RWPE2 (cell line): ENCODE data around the gene TMEM54.

Experiments used
- ATAC-seq: fragments of 200-7000 bp; cut with Tn5 transposase; 3 replicates; pipeline ENCODE4 v1.9.1; 2021; ENCODE audit warnings: low read depth
- DNase-seq: peaks from one replicate; pipeline ENCODE4 v3.0.0-alpha.2; 2020; ENCODE audit warnings: low spot score
- H3K27ac ChIP-seq: fragments of 450-650 bp; 2 replicates; pipeline ENCODE4 v1.5.1; 2017; ENCODE audit warnings: mild to moderate bottlenecking; ENCODE audit not compliant: poor library complexity, severe bottlenecking
- H3K27me3 ChIP-seq: fragments of 250-450 bp; sonication (Bioruptor Pico); 2 replicates; pipeline ENCODE4 v1.5.1; 2021; ENCODE audit warnings: mild to moderate bottlenecking, moderate library complexity; ENCODE audit not compliant: insufficient read depth, poor library complexity, severe bottlenecking
- H3K36me3 ChIP-seq: fragments of 250-450 bp; sonication (Bioruptor Pico); 2 replicates; pipeline ENCODE4 v1.5.1; 2020; ENCODE audit warnings: low read depth, mild to moderate bottlenecking, moderate library complexity
- H3K4me1 ChIP-seq: fragments of 250-450 bp; sonication (Bioruptor Pico); 2 replicates; pipeline ENCODE4 v1.5.1; 2021; ENCODE audit warnings: mild to moderate bottlenecking, moderate library complexity; ENCODE audit not compliant: insufficient read depth, poor library complexity, severe bottlenecking
- H3K4me3 ChIP-seq: fragments of 250-450 bp; sonication (Bioruptor Pico); 2 replicates; pipeline ENCODE4 v1.5.1; 2021; ENCODE audit warnings: mild to moderate bottlenecking, moderate library complexity; ENCODE audit not compliant: severe bottlenecking
- H3K9me3 ChIP-seq: fragments of 250-450 bp; sonication (Bioruptor Pico); 2 replicates; pipeline ENCODE4 v1.5.1; 2021; ENCODE audit warnings: mild to moderate bottlenecking, moderate library complexity; ENCODE audit not compliant: severe bottlenecking
- CTCF ChIP-seq: fragments of 450-650 bp; IDR thresholded peaks from one replicate; pipeline ENCODE4 v1.5.1; 2017; ENCODE audit warnings: mild to moderate bottlenecking, moderate library complexity; ENCODE audit not compliant: poor library complexity, severe bottlenecking

Gene TMEM54

DNA sequence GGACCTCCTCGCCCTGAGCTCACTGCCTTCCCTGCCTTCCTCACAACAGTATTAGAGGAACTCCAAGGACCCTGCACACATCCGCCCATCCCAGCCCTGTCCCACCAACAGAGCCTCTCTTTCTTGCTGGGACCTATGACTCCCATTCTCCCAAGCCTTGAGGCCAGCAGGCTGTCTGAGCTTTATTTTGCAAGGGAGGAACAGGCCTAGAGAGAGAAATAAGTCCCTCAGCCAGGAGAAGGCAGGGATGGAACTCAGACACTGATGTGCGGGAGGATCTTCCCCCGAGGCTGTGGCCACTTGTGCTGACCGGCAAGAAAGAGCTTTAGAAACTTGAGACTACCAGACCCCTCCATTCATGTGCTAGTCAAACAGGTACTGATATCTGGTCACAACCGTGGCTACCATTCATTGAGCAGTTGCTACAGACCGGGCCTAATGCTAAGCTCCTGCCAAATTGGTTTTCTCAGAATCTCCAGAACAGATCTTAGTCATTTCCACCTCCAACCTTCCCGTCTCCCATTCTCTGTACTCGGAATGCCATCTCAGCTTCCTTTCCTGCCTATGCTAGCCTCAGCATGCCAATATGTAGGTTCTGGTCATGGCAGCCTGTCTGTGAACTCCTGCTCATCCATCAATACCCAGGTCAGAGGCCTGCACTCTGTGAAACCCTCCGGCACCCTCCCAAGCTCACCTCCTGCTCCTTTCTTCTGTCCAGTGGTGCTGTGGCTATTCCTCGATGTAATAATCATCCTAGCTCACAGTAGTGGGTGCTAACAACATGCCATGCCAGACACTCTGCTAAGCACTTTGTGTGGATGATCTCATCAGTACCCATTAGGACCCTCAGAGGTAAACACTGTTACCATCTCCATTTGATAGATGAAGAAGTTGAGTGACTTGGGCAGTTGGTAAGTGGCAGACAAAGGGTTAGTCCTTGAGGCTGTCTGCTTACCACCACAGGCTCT, 3.8 kb downstream of the TMEM54 start:
- DNase-seq (no peak), ATAC-seq (no peak)
- H3K27me3 ChIP-seq = no peaks in the 10 kb centered on the region
- no peak for TF ChIP-seq CTCF
- no peaks in the 10 kb centered on the region for H3K36me3 ChIP-seq
- no peaks in the 10 kb centered on the region for H3K4me1 ChIP-seq
- H3K9me3 ChIP-seq = no peaks in the 10 kb centered on the region
- H3K4me3 ChIP-seq = no peak overlapping the region
- no peak overlapping the region for H3K27ac ChIP-seq

GRCh38 chr1:32896451-32896850, 4.7 kb downstream of the TMEM54 start:
- Histone ChIP-seq H3K27ac (no peak overlapping the region), H3K27me3 (no peaks in the 10 kb centered on the region), H3K36me3 (no peaks in the 10 kb centered on the region), H3K4me1 (no peaks in the 10 kb centered on the region), H3K4me3 (no peak overlapping the region), H3K9me3 (no peaks in the 10 kb centered on the region)
- no peak for TF ChIP-seq CTCF
- ATAC-seq (no peak), DNase-seq (no peak)

DNA sequence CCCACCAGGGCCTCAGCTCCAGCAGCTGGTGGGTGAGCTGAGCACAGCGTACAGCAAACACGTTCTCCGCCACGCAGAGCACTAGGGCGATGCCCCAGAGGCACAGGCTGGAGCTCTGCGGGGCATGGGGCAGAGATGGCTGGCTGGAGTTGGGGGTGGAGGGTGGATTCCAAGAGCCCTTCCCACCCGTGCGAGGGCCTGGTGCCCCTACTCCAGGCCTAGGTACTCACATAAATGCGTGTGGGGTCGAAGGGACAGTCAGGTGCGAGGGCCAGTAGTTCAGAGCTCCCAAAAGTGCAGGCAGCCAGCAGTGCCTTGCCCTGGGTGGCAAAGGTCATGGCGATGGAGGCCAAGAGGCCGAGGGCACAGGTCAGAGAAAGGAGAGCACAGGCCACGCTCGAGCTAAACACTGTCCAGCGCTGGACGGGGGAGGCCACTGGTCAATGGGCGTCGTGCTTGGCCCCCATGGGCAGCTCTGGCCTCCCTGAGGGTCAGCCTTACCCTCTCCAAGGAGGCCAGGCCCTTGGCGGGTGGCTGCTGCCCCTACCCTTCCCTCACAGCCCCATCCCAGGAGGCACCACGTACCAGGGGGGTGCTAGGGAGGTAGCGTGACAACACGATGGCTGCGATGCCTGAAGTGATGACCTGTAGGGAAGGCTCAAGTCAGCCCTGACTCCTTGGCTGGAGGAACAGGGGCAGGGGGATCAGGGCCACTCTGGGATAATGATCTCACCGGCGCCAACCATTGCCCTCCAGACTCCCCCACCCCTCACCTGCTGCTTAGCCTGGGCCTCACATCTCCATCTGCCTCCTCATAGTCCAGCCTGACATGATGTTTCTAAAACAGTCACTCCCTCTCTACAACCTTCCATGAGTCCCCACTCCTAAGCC, 5.6 kb downstream of the TMEM54 start:
- Histone ChIP-seq H3K4me3 (no peak overlapping the region), H3K9me3 (no peaks in the 10 kb centered on the region), H3K27me3 (no peaks in the 10 kb centered on the region), H3K36me3 (no peaks in the 10 kb centered on the region), H3K4me1 (no peaks in the 10 kb centered on the region), H3K27ac (no peak overlapping the region)
- DNase-seq = no peak
- no peak for ATAC-seq
- TF ChIP-seq CTCF = no peak

- no peak for TF ChIP-seq CTCF
- Histone ChIP-seq H3K36me3 (no peaks in the 10 kb centered on the region), H3K9me3 (no peaks in the 10 kb centered on the region), H3K27ac (no peak overlapping the region), H3K4me3 (no peak overlapping the region), H3K4me1 (no peaks in the 10 kb centered on the region), H3K27me3 (no peaks in the 10 kb centered on the region)
- no peak for DNase-seq
- no peak for ATAC-seq
Measured at GRCh38 chr1:32894681-32895080, 6.5 kb downstream of the TMEM54 start.
